Liver (tissue), 3 donors: ENCODE data around the gene BLOC1S1.

Experiments
- CTCF ChIP-seq: fragments of 150-350 bp; IDR thresholded peaks from 2 replicates; pipeline ENCODE4 v1.5.1; 2017; ENCODE audit warnings: improper control_type of control experiment, low read depth, low read length; ENCODE audit not compliant: missing input control
- GABPA ChIP-seq, 2 donors: IDR thresholded peaks in 1 of 2; conservative IDR thresholded peaks in 1 of 2; 2 replicates each; pipeline ENCODE4 v1.6.1; 2016; ENCODE audit warnings: antibody characterized with exemption in 2 of 2, mild to moderate bottlenecking in 1 of 2, moderate library complexity in 1 of 2
- HNF4G ChIP-seq: IDR thresholded peaks from 2 replicates; pipeline ENCODE4 v1.6.1; 2016; ENCODE audit warnings: antibody characterized with exemption
- REST ChIP-seq: IDR thresholded peaks from 2 replicates; pipeline ENCODE4 v1.6.1; 2016; ENCODE audit warnings: antibody characterized with exemption, mild to moderate bottlenecking
- SP1 ChIP-seq: IDR thresholded peaks from 2 replicates; pipeline ENCODE4 v1.6.1; 2018; ENCODE audit warnings: antibody characterized with exemption, mild to moderate bottlenecking
- TAF1 ChIP-seq: conservative IDR thresholded peaks from 2 replicates; pipeline ENCODE4 v1.6.1; 2016; ENCODE audit warnings: antibody characterized with exemption, mild to moderate bottlenecking
- donor health status: healthy.
- donor health status: healthy.

GRCh38 chr12:55739025-55739378 is 23.2 kb downstream of the BLOC1S1 start:
- TF ChIP-seq CTCF = no peak
- no peak for TF ChIP-seq SP1
- TF ChIP-seq HNF4G = no peak
- no peak for TF ChIP-seq GABPA (IDR thresholded peaks at IDR 0.05 in 1 of 2, conservative IDR thresholded peaks at IDR 0.05 in 1 of 2)
- TF ChIP-seq REST = no peak
- TF ChIP-seq TAF1 = no peak
